H9 (cell line): ENCODE measurements around the gene FBXL13. TPM values are rescaled to one million over a fixed set of nuclear protein-coding genes. Genes with fewer than 3 reads are reported as not detected.

Experiments
- DNase-seq: peaks from one replicate; pipeline ENCODE4 v3.0.0-alpha.2; 2017
- H2AFZ ChIP-seq: one replicate; pipeline ENCODE4 v1.6.1; 2013; ENCODE audit warnings: mild to moderate bottlenecking, low read length, control low read depth, moderate library complexity
- H2AK5ac ChIP-seq: 2 replicates; pipeline ENCODE4 v1.6.1; 2013; ENCODE audit warnings: low read length, control low read depth, mixed read lengths; ENCODE audit not compliant: insufficient read length
- H2BK120ac ChIP-seq: one replicate; pipeline ENCODE4 v1.6.1; 2013; ENCODE audit warnings: low read depth, mild to moderate bottlenecking, low read length, control low read depth, inconsistent platforms; ENCODE audit not compliant: poor library complexity, severe bottlenecking
- H2BK12ac ChIP-seq: 2 replicates; pipeline ENCODE4 v1.6.1; 2013; ENCODE audit warnings: low read length, control low read depth, mixed read lengths, low read depth; ENCODE audit not compliant: insufficient read length
- H2BK15ac ChIP-seq: 2 replicates; pipeline ENCODE4 v1.6.1; 2013; ENCODE audit warnings: low read depth, low read length, control low read depth
- H2BK20ac ChIP-seq: one replicate; pipeline ENCODE4 v1.6.1; 2013; ENCODE audit warnings: low read depth, mild to moderate bottlenecking, low read length, control low read depth, inconsistent platforms; ENCODE audit not compliant: poor library complexity, severe bottlenecking
- H2BK5ac ChIP-seq: 2 replicates; pipeline ENCODE4 v1.6.1; 2013; ENCODE audit warnings: low read length, control low read depth, mixed read lengths; ENCODE audit not compliant: insufficient read length
- H3K14ac ChIP-seq: 2 replicates; pipeline ENCODE4 v1.6.1; 2013; ENCODE audit warnings: low read length, control low read depth; ENCODE audit not compliant: insufficient read depth
- H3K18ac ChIP-seq: 2 replicates; pipeline ENCODE4 v1.6.1; 2013; ENCODE audit warnings: low read depth, mild to moderate bottlenecking, mixed read lengths, low read length, control low read depth; ENCODE audit not compliant: insufficient read length
- H3K23ac ChIP-seq: 2 replicates; pipeline ENCODE4 v1.6.1; 2013; ENCODE audit warnings: low read length, control low read depth, mixed read lengths, low read depth; ENCODE audit not compliant: insufficient read length
- H3K23me2 ChIP-seq: 2 replicates; pipeline ENCODE4 v1.6.1; 2013; ENCODE audit warnings: low read depth, mild to moderate bottlenecking, mixed read lengths, low read length, control low read depth; ENCODE audit not compliant: insufficient read length, poor library complexity, severe bottlenecking
- H3K27ac ChIP-seq: 2 replicates; pipeline ENCODE4 v1.5.1; 2013; ENCODE audit warnings: low read length, control low read depth, mixed read lengths, low read depth; ENCODE audit not compliant: insufficient read length
- H3K27me3 ChIP-seq: 2 replicates; pipeline ENCODE4 v1.6.1; 2013; ENCODE audit warnings: low read length, control low read depth, inconsistent platforms; ENCODE audit not compliant: insufficient read depth
- H3K4ac ChIP-seq: 2 replicates; pipeline ENCODE4 v1.6.1; 2013; ENCODE audit warnings: low read depth, mild to moderate bottlenecking, control low read depth, inconsistent platforms, low read length, moderate library complexity
- H3K4me1 ChIP-seq: 2 replicates; pipeline ENCODE4 v1.6.1; 2013; ENCODE audit warnings: low read length, control low read depth, inconsistent platforms; ENCODE audit not compliant: insufficient read depth
- H3K4me2 ChIP-seq: 2 replicates; pipeline ENCODE4 v1.6.1; 2013; ENCODE audit warnings: low read length, control low read depth, mixed read lengths; ENCODE audit not compliant: insufficient read length, insufficient read depth
- H3K56ac ChIP-seq: 2 replicates; pipeline ENCODE4 v1.6.1; 2013; ENCODE audit warnings: low read depth, mild to moderate bottlenecking, mixed read lengths, low read length, control low read depth; ENCODE audit not compliant: insufficient read length
- H3K79me1 ChIP-seq: 2 replicates; pipeline ENCODE4 v1.6.1; 2013; ENCODE audit warnings: low read depth, mild to moderate bottlenecking, moderate library complexity, low read length, control low read depth, inconsistent platforms; ENCODE audit not compliant: insufficient read depth, poor library complexity, severe bottlenecking
- H3K79me2 ChIP-seq: 2 replicates; pipeline ENCODE4 v1.6.1; 2013; ENCODE audit warnings: low read length, control low read depth, inconsistent platforms; ENCODE audit not compliant: insufficient read depth
- H3K9ac ChIP-seq: 2 replicates; pipeline ENCODE4 v1.6.1; 2013; ENCODE audit warnings: low read length, control low read depth, mixed read lengths; ENCODE audit not compliant: insufficient read length; ENCODE audit errors: extremely low read depth
- H3K9me3 ChIP-seq: one replicate; pipeline ENCODE4 v1.6.1; 2013; ENCODE audit warnings: low read depth, low read length, inconsistent platforms; ENCODE audit not compliant: control insufficient read depth
- H3T11ph ChIP-seq: one replicate; pipeline ENCODE4 v1.6.1; 2013; ENCODE audit warnings: mild to moderate bottlenecking, low read length, control low read depth, inconsistent platforms
- H4K20me1 ChIP-seq: one replicate; pipeline ENCODE4 v1.6.1; 2013; ENCODE audit not compliant: control insufficient read depth, insufficient read length, insufficient read depth
- H4K5ac ChIP-seq: 2 replicates; pipeline ENCODE4 v1.6.1; 2013; ENCODE audit warnings: low read depth, mild to moderate bottlenecking, mixed read lengths, low read length, control low read depth; ENCODE audit not compliant: insufficient read length
- H4K8ac ChIP-seq: replicated peaks from 2 replicates; pipeline ENCODE4 v1.6.1; 2013; ENCODE audit warnings: low read length, control low read depth, mixed read lengths, low read depth; ENCODE audit not compliant: insufficient read length
- H4K91ac ChIP-seq: 2 replicates; pipeline ENCODE4 v1.6.1; 2013; ENCODE audit warnings: low read depth, mild to moderate bottlenecking, moderate library complexity, mixed read lengths, low read length, control low read depth; ENCODE audit not compliant: insufficient read length
- H3K27ac Mint-ChIP-seq, 3 experiments: 2 replicates in 2 of 3; 3 replicates in 1 of 3; pipeline ENCODE4 v1.8.0; 2020 to 2021; ENCODE audit warnings: mixed read lengths in 3 of 3, mild to moderate bottlenecking in 1 of 3, moderate library complexity in 1 of 3
- H3K27me3 Mint-ChIP-seq: 2 replicates; pipeline ENCODE4 v1.8.0; 2021; ENCODE audit warnings: low read depth, mild to moderate bottlenecking, moderate library complexity, mixed read lengths
- H3K36me3 Mint-ChIP-seq, 3 experiments: 2 replicates in 2 of 3; 3 replicates in 1 of 3; pipeline ENCODE4 v1.8.0; 2020 to 2021; ENCODE audit warnings: low read depth in 3 of 3, mixed read lengths in 3 of 3; ENCODE audit not compliant: insufficient read depth in 1 of 3
- H3K4me1 Mint-ChIP-seq, 2 experiments: 2 replicates each; pipeline ENCODE4 v1.8.0; 2020; ENCODE audit warnings: mixed read lengths in 2 of 2
- H3K4me3 Mint-ChIP-seq, 2 experiments: 2 replicates in 1 of 2; 3 replicates in 1 of 2; pipeline ENCODE4 v1.8.0; 2020 to 2021; ENCODE audit warnings: mild to moderate bottlenecking in 2 of 2, mixed read lengths in 2 of 2, moderate library complexity in 1 of 2
- H3K9me3 Mint-ChIP-seq, 2 experiments: 2 replicates in 1 of 2; 3 replicates in 1 of 2; pipeline ENCODE4 v1.8.0; 2020; ENCODE audit warnings: mild to moderate bottlenecking in 2 of 2, mixed read lengths in 2 of 2, moderate library complexity in 1 of 2
- CTCF ChIP-seq: fragments of 200-600 bp; sonication (generic); conservative IDR thresholded peaks from 3 replicates; pipeline ENCODE4 v1.8.0; 2021; ENCODE audit warnings: antibody characterized with exemption, mild to moderate bottlenecking
- WGBS: extraction: QIAGEN DNeasy Blood & Tissue Kit; methylation state at CpG from one replicate; pipeline ENCODE4 v1.1.7; 2013; ENCODE audit warnings: missing lambda C conversion rate, low lambda C conversion rate, mixed read lengths; ENCODE audit not compliant: insufficient read length; ENCODE audit errors: extremely low coverage; 5-methylcytosine and 5-hydroxymethylcytosine counted together
- total RNA-seq: library from RNA; stranded (reverse); gene quantifications from 2 replicates; pipeline ENCODE4 v1.2.1, GENCODE V29; 2021

Gene FBXL13
- total RNA-seq, 1 experiment from 2014 or later: 4.4 TPM

GRCh38 chr7:103106005-103106702, 31.6 kb upstream of the FBXL13 start:
- H3K14ac ChIP-seq: no peak overlapping the region; the same call in 1 of the 2 replicates
- no peaks in the 10 kb centered on the region for H4K20me1 ChIP-seq
- TF ChIP-seq CTCF: no peak
- no peak overlapping the region for H3K9ac ChIP-seq
- H2BK120ac ChIP-seq: no peak overlapping the region
- H4K91ac ChIP-seq: no peak overlapping the region
- no peak overlapping the region for H3K4ac ChIP-seq
- Mint-ChIP-seq H3K4me3 (peak overlapping the region in 1 of 2 experiments; percentile 16; a peak in 2 of 5 replicates), H3K4me1 (peaks cover 13 to 15% of the 10 kb centered on the region in 2 experiments), H3K9me3 (no peaks in the 10 kb centered on the region), H3K27ac (peak overlapping the region in 2 of 3 experiments; percentile 40 to 81; a peak in 4 of 7 replicates), H3K36me3 (peaks cover 10 to 26% (median 16%) of the 10 kb centered on the region in 3 experiments; a peak in 6 of 7 replicates), H3K27me3 (no peaks in the 10 kb centered on the region)
- no peaks in the 10 kb centered on the region for H3K79me2 ChIP-seq
- no peak overlapping the region for H3K56ac ChIP-seq
- no peaks in the 10 kb centered on the region for H3K79me1 ChIP-seq
- H2BK15ac ChIP-seq: no peak overlapping the region
- no peaks in the 10 kb centered on the region for H3K27me3 ChIP-seq
- no peaks in the 10 kb centered on the region for H3K9me3 ChIP-seq
- no peak overlapping the region for H2BK5ac ChIP-seq
- H3K18ac ChIP-seq: no peak overlapping the region
- no peak overlapping the region for H4K8ac ChIP-seq
- H4K5ac ChIP-seq: no peak overlapping the region
- no peak overlapping the region for H2BK20ac ChIP-seq
- WGBS: no CpG with 5 or more reads among the region's 12 CpGs
- no peaks in the 10 kb centered on the region for H3K23me2 ChIP-seq
- peaks cover 2% of the 10 kb centered on the region; the same call in 1 of the 2 replicates for H3K4me1 ChIP-seq
- H2BK12ac ChIP-seq: no peak overlapping the region
- no peak overlapping the region for H2AK5ac ChIP-seq
- no peak overlapping the region for H2AFZ ChIP-seq
- no peak overlapping the region for H3K23ac ChIP-seq
- H3K4me2 ChIP-seq: no peak overlapping the region
- no peak overlapping the region for H3T11ph ChIP-seq
- peak; percentile 72 for DNase-seq
- H3K27ac ChIP-seq: no peak overlapping the region
